BJ (cell line): ENCODE measurements around the gene SFTA2. TPM values are rescaled to one million over a fixed set of nuclear protein-coding genes. Genes with fewer than 3 reads are reported as not detected.
"Not testable (repeated sequence)": the region's sequence is repeated elsewhere in the genome, so short reads cannot be mapped to it uniquely, and the experiment has no call there.

Source experiments
- CTCF ChIA-PET: fragments of 350-600 bp; formaldehyde crosslinking; extraction: SDS; loops from one replicate; lab custom pipeline; 2021; ENCODE audit warnings: antibody characterized with exemption, inconsistent platforms; lab: Yijun Ruan, JAX
- POLR2A ChIA-PET: fragments of 300-600 bp; sonication (Branson Sonifier 250); formaldehyde crosslinking; extraction: SDS; loops from one replicate; lab custom pipeline; 2021; ENCODE audit warnings: antibody characterized with exemption; lab: Charles Lee
- DNase-seq: peaks from one replicate; pipeline ENCODE4 v3.0.0-alpha.2; 2011; ENCODE audit warnings: low read depth
- H3K27me3 ChIP-seq: 2 replicates; pipeline ENCODE4 v1.6.0; 2011; ENCODE audit warnings: low read length; ENCODE audit not compliant: control insufficient read depth, insufficient read depth
- H3K36me3 ChIP-seq: 2 replicates; pipeline ENCODE4 v1.5.1; 2011; ENCODE audit warnings: low read length; ENCODE audit not compliant: control insufficient read depth, insufficient read depth
- H3K4me3 ChIP-seq: 2 replicates; pipeline ENCODE4 v1.5.1; 2011; ENCODE audit warnings: low read depth, mild to moderate bottlenecking, control low read depth, low read length
- polyA plus RNA-seq: library from polyadenylated mRNA; depleted of rRNA; stranded (reverse); fragments of >200 nt; gene quantifications from 2 replicates; pipeline ENCODE4 v1.2.3, GENCODE V29; 2011
- TF ChIP-seq, protein P1 (sequence below): IDR thresholded peaks from 2 replicates; pipeline ENCODE4 v1.5.1; 2011; ENCODE audit warnings: low read depth, mild to moderate bottlenecking, control low read depth, inconsistent platforms, low read length, moderate library complexity; ENCODE audit not compliant: insufficient read depth

The SFTA2 gene
- polyA plus RNA-seq, 1 experiment, result not detected

- ChIA-PET POLR2A (no interaction called here), CTCF (interaction anchor here (2.5 kb wide), 1 partner anchor 142 kb away, joined by 6 read pairs; no protein-coding TSS in a partner anchor)
- Histone ChIP-seq H3K36me3 (peaks cover 5% of the 10 kb centered on the region), H3K4me3 (no peak overlapping the region), H3K27me3 (no peaks in the 10 kb centered on the region; the same call in 1 of the 2 replicates)
- no peak for DNase-seq
- TF ChIP-seq, protein P1, sequence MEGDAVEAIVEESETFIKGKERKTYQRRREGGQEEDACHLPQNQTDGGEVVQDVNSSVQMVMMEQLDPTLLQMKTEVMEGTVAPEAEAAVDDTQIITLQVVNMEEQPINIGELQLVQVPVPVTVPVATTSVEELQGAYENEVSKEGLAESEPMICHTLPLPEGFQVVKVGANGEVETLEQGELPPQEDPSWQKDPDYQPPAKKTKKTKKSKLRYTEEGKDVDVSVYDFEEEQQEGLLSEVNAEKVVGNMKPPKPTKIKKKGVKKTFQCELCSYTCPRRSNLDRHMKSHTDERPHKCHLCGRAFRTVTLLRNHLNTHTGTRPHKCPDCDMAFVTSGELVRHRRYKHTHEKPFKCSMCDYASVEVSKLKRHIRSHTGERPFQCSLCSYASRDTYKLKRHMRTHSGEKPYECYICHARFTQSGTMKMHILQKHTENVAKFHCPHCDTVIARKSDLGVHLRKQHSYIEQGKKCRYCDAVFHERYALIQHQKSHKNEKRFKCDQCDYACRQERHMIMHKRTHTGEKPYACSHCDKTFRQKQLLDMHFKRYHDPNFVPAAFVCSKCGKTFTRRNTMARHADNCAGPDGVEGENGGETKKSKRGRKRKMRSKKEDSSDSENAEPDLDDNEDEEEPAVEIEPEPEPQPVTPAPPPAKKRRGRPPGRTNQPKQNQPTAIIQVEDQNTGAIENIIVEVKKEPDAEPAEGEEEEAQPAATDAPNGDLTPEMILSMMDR, result no peak
Measured at GRCh38 chr6:30928677-30929076, 3.3 kb downstream of the SFTA2 start.

DNA sequence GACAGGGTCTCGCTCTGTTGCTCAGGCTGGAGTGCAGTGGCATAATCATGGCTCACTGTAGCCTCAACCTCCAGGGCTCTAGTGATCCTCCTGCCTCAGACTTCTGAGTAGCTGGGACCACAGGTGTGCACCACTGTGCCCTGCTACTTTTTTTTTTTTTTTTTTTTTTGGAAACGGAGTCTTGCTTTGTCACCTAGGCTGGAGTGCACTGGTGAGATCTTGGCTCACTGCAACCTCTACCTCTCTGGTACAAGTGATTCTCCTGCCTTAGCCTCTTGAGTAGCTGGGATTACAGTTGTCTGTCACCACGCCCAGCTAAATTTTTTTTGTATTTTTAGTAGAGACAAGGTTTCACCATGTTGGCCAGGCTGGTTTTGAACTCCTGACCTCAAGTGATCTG lies 4.9 kb downstream of the SFTA2 start:
- DNase-seq, H3K4me3 ChIP-seq, POLR2A ChIA-PET, H3K27me3 ChIP-seq: not testable (repeated sequence)
- H3K36me3 ChIP-seq, result peaks cover 13% of the 10 kb centered on the region
- CTCF ChIA-PET, result interaction anchor here (1.1 to 4.3 kb wide), 4 partner anchors 11 to 159 kb away, joined by 3 to 33 read pairs (median 4); no protein-coding TSS in a partner anchor

- ChIA-PET CTCF (interaction anchor here (0.5 to 4.3 kb wide), 7 partner anchors 11 to 159 kb away, joined by 3 to 33 read pairs (median 4); partner anchors contain the start of gene MUCL3), POLR2A (no interaction called here)
- H3K36me3 ChIP-seq, result peaks cover 16% of the 10 kb centered on the region
- DNase-seq, result no peak
- H3K27me3 ChIP-seq, result no peaks in the 10 kb centered on the region
- TF ChIP-seq, protein P1, result no peak
- H3K4me3 ChIP-seq, result no peak overlapping the region
Measured at GRCh38 chr6:30926644-30927043, 5.3 kb downstream of the SFTA2 start.

- DNase-seq, H3K27me3 ChIP-seq, POLR2A ChIA-PET, H3K4me3 ChIP-seq: not testable (repeated sequence)
- CTCF ChIA-PET, result interaction anchor here (1.2 to 4.3 kb wide), 5 partner anchors 8 to 163 kb away, joined by 3 to 33 read pairs (median 5); no protein-coding TSS in a partner anchor
- H3K36me3 ChIP-seq, result peaks cover 29% of the 10 kb centered on the region
Measured at GRCh38 chr6:30924040-30924627, 7.8 kb downstream of the SFTA2 start.

DNA sequence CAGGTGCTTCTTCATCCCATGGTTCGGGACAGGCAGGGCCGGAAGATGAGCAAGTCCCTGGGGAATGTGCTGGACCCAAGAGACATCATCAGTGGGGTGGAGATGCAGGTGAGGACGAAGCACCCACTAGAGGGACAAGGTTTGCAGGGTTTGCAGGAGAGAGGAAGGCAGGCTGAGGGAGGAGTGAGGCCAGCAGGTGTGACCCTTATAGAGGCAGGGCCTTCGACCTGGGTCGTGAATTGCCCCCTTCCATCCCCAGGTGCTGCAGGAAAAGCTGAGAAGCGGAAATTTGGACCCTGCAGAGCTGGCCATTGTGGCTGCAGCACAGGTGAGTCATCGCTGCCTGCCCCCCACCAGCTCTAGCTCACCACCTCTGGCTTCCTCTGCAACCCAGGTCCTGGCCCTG lies 9.5 kb downstream of the SFTA2 start:
- TF ChIP-seq, protein P1, result no peak
- ChIA-PET CTCF (interaction anchor here (1.2 to 2.0 kb wide), 2 partner anchors 10 to 157 kb away, joined by 3 to 7 read pairs; no protein-coding TSS in a partner anchor), POLR2A (no interaction called here)
- no peaks in the 10 kb centered on the region for H3K27me3 ChIP-seq
- peaks cover 31% of the 10 kb centered on the region for H3K36me3 ChIP-seq
- no peak for DNase-seq
- no peak overlapping the region for H3K4me3 ChIP-seq

DNA sequence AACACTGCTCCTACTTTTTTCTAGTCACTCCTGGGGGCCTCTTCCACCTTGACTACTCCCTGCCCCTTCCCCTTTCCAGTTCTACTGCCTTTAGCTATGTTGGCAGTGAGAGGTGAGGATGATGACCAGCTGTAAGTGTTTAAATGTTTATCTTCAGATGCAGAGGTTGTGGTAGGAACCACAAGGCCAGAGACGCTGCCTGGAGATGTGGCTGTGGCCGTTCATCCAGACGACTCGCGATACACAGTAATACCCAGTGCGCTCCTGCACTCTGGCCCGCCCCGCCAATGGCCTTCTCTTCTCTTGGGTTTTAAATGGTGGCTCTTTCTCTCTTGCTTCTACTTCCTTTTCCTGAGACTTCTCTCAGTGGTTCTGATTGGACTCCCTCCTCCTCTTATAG lies 13.3 kb downstream of the SFTA2 start:
- CTCF ChIA-PET, result interaction anchor here (0.6 to 12.2 kb wide), 11 partner anchors 12 to 174 kb away, joined by 3 to 194 read pairs (median 4); partner anchors contain the start of gene SFTA2
- Histone ChIP-seq H3K36me3 (peaks cover 30% of the 10 kb centered on the region), H3K4me3 (no peak overlapping the region), H3K27me3 (no peaks in the 10 kb centered on the region)
- no peak for DNase-seq
- POLR2A ChIA-PET, result no interaction called here
- TF ChIP-seq, protein P1, result no peak
